WTC11 (cell line): ENCODE results near the gene SMG1. TPM values are rescaled to one million over a fixed set of nuclear protein-coding genes. Genes with fewer than 3 reads are reported as not detected.

ENCODE experiments used
- ATAC-seq: fragments of 200-7000 bp; cut with Tn5 transposase; 2 replicates; pipeline ENCODE4 v1.10.0; 2021; ENCODE audit warnings: mild to moderate bottlenecking, moderate library complexity
- CTCF ChIA-PET: fragments of 300-600 bp; sonication (Branson Sonifier 250); formaldehyde crosslinking; loops from one replicate; lab custom pipeline; 2021; ENCODE audit warnings: antibody characterized with exemption; lab: Charles Lee
- POLR2A ChIA-PET: fragments of 350-600 bp; sonication (Branson Sonifier 250); formaldehyde crosslinking; loops from one replicate; lab custom pipeline; 2021; ENCODE audit warnings: antibody characterized with exemption; lab: Charles Lee
- DNase-seq: peaks from one replicate; pipeline ENCODE4 v3.0.0; 2021; ENCODE audit warnings: low spot score
- H3K27ac Mint-ChIP-seq: 2 replicates; pipeline ENCODE4 v1.8.0; 2021; ENCODE audit warnings: mixed read lengths
- H3K27me3 Mint-ChIP-seq: 2 replicates; pipeline ENCODE4 v1.8.0; 2021; ENCODE audit warnings: low read depth, mild to moderate bottlenecking, moderate library complexity, mixed read lengths
- H3K36me3 Mint-ChIP-seq: 2 replicates; pipeline ENCODE4 v1.8.0; 2021; ENCODE audit warnings: mixed read lengths
- H3K4me1 Mint-ChIP-seq: 2 replicates; pipeline ENCODE4 v1.8.0; 2022; ENCODE audit warnings: mixed read lengths
- H3K4me3 Mint-ChIP-seq: 2 replicates; pipeline ENCODE4 v1.8.0; 2021; ENCODE audit warnings: mild to moderate bottlenecking, moderate library complexity, mixed read lengths
- H3K9me3 Mint-ChIP-seq: 2 replicates; pipeline ENCODE4 v1.8.0; 2021; ENCODE audit warnings: mixed read lengths
- IRF2 ChIP-seq: sonication (generic); formaldehyde crosslinking; IDR thresholded peaks from 2 replicates; pipeline ENCODE4 v1.8.0; 2022; ENCODE audit warnings: low read depth, missing genetic modification reagents, borderline replicate concordance
- NFATC4 ChIP-seq: fragments of 250-450 bp; sonication (Bioruptor Pico); IDR thresholded peaks from 2 replicates; pipeline ENCODE4 v1.9.0; 2021; ENCODE audit warnings: mild to moderate bottlenecking
- OVOL2 ChIP-seq: fragments of 250-450 bp; sonication (Bioruptor Pico); IDR thresholded peaks from 2 replicates; pipeline ENCODE4 v1.9.0; 2021; ENCODE audit warnings: mild to moderate bottlenecking, borderline replicate concordance
- SMAD3 ChIP-seq: sonication (generic); formaldehyde crosslinking; IDR thresholded peaks from 2 replicates; pipeline ENCODE4 v1.8.0; 2022; ENCODE audit warnings: missing genetic modification reagents, mild to moderate bottlenecking, borderline replicate concordance
- SMAD4 ChIP-seq: sonication (generic); formaldehyde crosslinking; IDR thresholded peaks from 2 replicates; pipeline ENCODE4 v1.8.0; 2022; ENCODE audit warnings: mild to moderate bottlenecking, missing genetic modification reagents
- SP1 ChIP-seq: sonication (generic); formaldehyde crosslinking; conservative IDR thresholded peaks from 2 replicates; pipeline ENCODE4 v1.8.1; 2022; ENCODE audit warnings: missing genetic modification reagents
- USF2 ChIP-seq: sonication (generic); formaldehyde crosslinking; IDR thresholded peaks from 2 replicates; pipeline ENCODE4 v1.8.1; 2023; ENCODE audit warnings: mild to moderate bottlenecking, missing genetic modification reagents, moderate library complexity
- ZNF263 ChIP-seq: sonication (generic); formaldehyde crosslinking; IDR thresholded peaks from 2 replicates; pipeline ENCODE4 v1.8.1; 2022; ENCODE audit warnings: low read depth, mild to moderate bottlenecking, moderate library complexity, missing genetic modification reagents
- total RNA-seq: library from RNA; stranded (reverse); gene quantifications from 3 replicates; pipeline ENCODE4 v1.2.3, GENCODE V29; 2021
- TF ChIP-seq, protein P1 (sequence below): sonication (generic); formaldehyde crosslinking; IDR thresholded peaks from 2 replicates; pipeline ENCODE4 v1.8.1; 2023; ENCODE audit warnings: mild to moderate bottlenecking, missing genetic modification reagents, borderline replicate concordance
- TF ChIP-seq, protein P2 (sequence below): sonication (generic); formaldehyde crosslinking; IDR thresholded peaks from 2 replicates; pipeline ENCODE4 v1.8.1; 2023; ENCODE audit warnings: mild to moderate bottlenecking, missing genetic modification reagents
- TF ChIP-seq, protein P3 (sequence below): fragments of 200-600 bp; IDR thresholded peaks from 2 replicates; pipeline ENCODE4 v1.8.0; 2022; ENCODE audit warnings: antibody characterized with exemption
- TF ChIP-seq, protein P4 (sequence below): fragments of 250-450 bp; sonication (Bioruptor Pico); IDR thresholded peaks from 2 replicates; pipeline ENCODE4 v2.1.2; 2022; ENCODE audit warnings: mild to moderate bottlenecking, moderate library complexity
- TF ChIP-seq, protein P5 (sequence below): sonication (generic); formaldehyde crosslinking; IDR thresholded peaks from 2 replicates; pipeline ENCODE4 v1.8.0; 2023; ENCODE audit warnings: missing genetic modification reagents

The SMG1 gene
- total RNA-seq, 1 experiment from 2014 or later = 72.2 TPM

GRCh38 chr16:18938986-18939385, 12.8 kb upstream of the SMG1 start (continued):
- TF ChIP-seq, protein P1, sequence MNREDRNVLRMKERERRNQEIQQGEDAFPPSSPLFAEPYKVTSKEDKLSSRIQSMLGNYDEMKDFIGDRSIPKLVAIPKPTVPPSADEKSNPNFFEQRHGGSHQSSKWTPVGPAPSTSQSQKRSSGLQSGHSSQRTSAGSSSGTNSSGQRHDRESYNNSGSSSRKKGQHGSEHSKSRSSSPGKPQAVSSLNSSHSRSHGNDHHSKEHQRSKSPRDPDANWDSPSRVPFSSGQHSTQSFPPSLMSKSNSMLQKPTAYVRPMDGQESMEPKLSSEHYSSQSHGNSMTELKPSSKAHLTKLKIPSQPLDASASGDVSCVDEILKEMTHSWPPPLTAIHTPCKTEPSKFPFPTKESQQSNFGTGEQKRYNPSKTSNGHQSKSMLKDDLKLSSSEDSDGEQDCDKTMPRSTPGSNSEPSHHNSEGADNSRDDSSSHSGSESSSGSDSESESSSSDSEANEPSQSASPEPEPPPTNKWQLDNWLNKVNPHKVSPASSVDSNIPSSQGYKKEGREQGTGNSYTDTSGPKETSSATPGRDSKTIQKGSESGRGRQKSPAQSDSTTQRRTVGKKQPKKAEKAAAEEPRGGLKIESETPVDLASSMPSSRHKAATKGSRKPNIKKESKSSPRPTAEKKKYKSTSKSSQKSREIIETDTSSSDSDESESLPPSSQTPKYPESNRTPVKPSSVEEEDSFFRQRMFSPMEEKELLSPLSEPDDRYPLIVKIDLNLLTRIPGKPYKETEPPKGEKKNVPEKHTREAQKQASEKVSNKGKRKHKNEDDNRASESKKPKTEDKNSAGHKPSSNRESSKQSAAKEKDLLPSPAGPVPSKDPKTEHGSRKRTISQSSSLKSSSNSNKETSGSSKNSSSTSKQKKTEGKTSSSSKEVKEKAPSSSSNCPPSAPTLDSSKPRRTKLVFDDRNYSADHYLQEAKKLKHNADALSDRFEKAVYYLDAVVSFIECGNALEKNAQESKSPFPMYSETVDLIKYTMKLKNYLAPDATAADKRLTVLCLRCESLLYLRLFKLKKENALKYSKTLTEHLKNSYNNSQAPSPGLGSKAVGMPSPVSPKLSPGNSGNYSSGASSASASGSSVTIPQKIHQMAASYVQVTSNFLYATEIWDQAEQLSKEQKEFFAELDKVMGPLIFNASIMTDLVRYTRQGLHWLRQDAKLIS (CRISPR knock-in tag) = no peak
- no peak for TF ChIP-seq OVOL2 (CRISPR knock-in tag)

- CTCF ChIA-PET = interaction anchor here (1.8 kb wide), 1 partner anchor 9 kb away, joined by 9 read pairs; no protein-coding TSS in a partner anchor
- H3K27me3 Mint-ChIP-seq = no peaks in the 10 kb centered on the region; the same call in 1 of the 2 replicates
- DNase-seq = no peak
Observed at GRCh38 chr16:18937390-18937789, 11.2 kb upstream of the SMG1 start.

More at GRCh38 chr16:18937390-18937789, 11.2 kb upstream of the SMG1 start:
- TF ChIP-seq SMAD4 (no peak), USF2 (no peak), SP1 (no peak), IRF2 (CRISPR knock-in tag) (no peak), ZNF263 (no peak), NFATC4 (no peak), SMAD3 (CRISPR knock-in tag) (no peak)
- TF ChIP-seq, protein P2, sequence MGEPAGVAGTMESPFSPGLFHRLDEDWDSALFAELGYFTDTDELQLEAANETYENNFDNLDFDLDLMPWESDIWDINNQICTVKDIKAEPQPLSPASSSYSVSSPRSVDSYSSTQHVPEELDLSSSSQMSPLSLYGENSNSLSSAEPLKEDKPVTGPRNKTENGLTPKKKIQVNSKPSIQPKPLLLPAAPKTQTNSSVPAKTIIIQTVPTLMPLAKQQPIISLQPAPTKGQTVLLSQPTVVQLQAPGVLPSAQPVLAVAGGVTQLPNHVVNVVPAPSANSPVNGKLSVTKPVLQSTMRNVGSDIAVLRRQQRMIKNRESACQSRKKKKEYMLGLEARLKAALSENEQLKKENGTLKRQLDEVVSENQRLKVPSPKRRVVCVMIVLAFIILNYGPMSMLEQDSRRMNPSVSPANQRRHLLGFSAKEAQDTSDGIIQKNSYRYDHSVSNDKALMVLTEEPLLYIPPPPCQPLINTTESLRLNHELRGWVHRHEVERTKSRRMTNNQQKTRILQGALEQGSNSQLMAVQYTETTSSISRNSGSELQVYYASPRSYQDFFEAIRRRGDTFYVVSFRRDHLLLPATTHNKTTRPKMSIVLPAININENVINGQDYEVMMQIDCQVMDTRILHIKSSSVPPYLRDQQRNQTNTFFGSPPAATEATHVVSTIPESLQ = no peak
- TF ChIP-seq, protein P3, sequence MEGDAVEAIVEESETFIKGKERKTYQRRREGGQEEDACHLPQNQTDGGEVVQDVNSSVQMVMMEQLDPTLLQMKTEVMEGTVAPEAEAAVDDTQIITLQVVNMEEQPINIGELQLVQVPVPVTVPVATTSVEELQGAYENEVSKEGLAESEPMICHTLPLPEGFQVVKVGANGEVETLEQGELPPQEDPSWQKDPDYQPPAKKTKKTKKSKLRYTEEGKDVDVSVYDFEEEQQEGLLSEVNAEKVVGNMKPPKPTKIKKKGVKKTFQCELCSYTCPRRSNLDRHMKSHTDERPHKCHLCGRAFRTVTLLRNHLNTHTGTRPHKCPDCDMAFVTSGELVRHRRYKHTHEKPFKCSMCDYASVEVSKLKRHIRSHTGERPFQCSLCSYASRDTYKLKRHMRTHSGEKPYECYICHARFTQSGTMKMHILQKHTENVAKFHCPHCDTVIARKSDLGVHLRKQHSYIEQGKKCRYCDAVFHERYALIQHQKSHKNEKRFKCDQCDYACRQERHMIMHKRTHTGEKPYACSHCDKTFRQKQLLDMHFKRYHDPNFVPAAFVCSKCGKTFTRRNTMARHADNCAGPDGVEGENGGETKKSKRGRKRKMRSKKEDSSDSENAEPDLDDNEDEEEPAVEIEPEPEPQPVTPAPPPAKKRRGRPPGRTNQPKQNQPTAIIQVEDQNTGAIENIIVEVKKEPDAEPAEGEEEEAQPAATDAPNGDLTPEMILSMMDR = no peak
- TF ChIP-seq, protein P4, sequence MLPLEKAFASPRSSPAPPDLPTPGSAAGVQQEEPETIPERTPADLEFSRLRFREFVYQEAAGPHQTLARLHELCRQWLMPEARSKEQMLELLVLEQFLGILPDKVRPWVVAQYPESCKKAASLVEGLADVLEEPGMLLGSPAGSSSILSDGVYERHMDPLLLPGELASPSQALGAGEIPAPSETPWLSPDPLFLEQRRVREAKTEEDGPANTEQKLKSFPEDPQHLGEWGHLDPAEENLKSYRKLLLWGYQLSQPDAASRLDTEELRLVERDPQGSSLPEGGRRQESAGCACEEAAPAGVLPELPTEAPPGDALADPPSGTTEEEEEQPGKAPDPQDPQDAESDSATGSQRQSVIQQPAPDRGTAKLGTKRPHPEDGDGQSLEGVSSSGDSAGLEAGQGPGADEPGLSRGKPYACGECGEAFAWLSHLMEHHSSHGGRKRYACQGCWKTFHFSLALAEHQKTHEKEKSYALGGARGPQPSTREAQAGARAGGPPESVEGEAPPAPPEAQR (CRISPR knock-in tag) = no peak
- TF ChIP-seq, protein P5, sequence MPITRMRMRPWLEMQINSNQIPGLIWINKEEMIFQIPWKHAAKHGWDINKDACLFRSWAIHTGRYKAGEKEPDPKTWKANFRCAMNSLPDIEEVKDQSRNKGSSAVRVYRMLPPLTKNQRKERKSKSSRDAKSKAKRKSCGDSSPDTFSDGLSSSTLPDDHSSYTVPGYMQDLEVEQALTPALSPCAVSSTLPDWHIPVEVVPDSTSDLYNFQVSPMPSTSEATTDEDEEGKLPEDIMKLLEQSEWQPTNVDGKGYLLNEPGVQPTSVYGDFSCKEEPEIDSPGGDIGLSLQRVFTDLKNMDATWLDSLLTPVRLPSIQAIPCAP (CRISPR knock-in tag) = no peak
- Mint-ChIP-seq H3K4me3 (no peak overlapping the region), H3K36me3 (no peaks in the 10 kb centered on the region), H3K4me1 (peaks cover 12% of the 10 kb centered on the region; the same call in 1 of the 2 replicates), H3K27ac (no peak overlapping the region), H3K9me3 (no peaks in the 10 kb centered on the region)
- POLR2A ChIA-PET = interaction anchor here (1.3 kb wide), 1 partner anchor 12 kb away, joined by 3 read pairs; the partner anchor contains the start of gene SMG1
- no peak for ATAC-seq
